K562 (cell line): ENCODE measurements around the gene LRRC61. TPM values are rescaled to one million over a fixed set of nuclear protein-coding genes. Genes with fewer than 3 reads are reported as not detected.

Experiments used
- HMG20A ChIP-seq: fragments of 450-650 bp; formaldehyde crosslinking; conservative IDR thresholded peaks from 2 replicates; pipeline ENCODE4 v1.4.0; 2020; ENCODE audit warnings: mild to moderate bottlenecking, mixed read lengths
- IRF9 ChIP-seq: fragments of 450-650 bp; IDR thresholded peaks from 2 replicates; pipeline ENCODE4 v1.6.1; 2016; ENCODE audit warnings: missing biosample characterization, missing genetic modification characterization
- NFIC ChIP-seq: fragments of 450-650 bp; IDR thresholded peaks from 2 replicates; pipeline ENCODE4 v1.6.1; 2017; ENCODE audit warnings: mild to moderate bottlenecking, inconsistent platforms
- NRF1 ChIP-seq, 2 experiments: fragments of 450-650 bp; IDR thresholded peaks in 1 of 2; conservative IDR thresholded peaks in 1 of 2; 2 replicates each; pipeline ENCODE4 v1.6.1; 2014; ENCODE audit warnings: mild to moderate bottlenecking in 2 of 2
- PTTG1 ChIP-seq: fragments of 450-650 bp; IDR thresholded peaks from 2 replicates; pipeline ENCODE4 v1.6.1; 2016; ENCODE audit warnings: low read depth, mild to moderate bottlenecking, missing genetic modification characterization, missing compliant biosample characterization
- SMARCE1 ChIP-seq: fragments of 450-650 bp; IDR thresholded peaks from 2 replicates; pipeline ENCODE4 v1.7.1; 2016; ENCODE audit warnings: mild to moderate bottlenecking
- TCF7 ChIP-seq: sonication (generic); IDR thresholded peaks from 2 replicates; pipeline ENCODE4 v1.6.1; 2016; ENCODE audit warnings: antibody characterized with exemption, borderline replicate concordance
- ZNF23 ChIP-seq: fragments of 250-450 bp; sonication (Bioruptor Pico); IDR thresholded peaks from 2 replicates; pipeline ENCODE4 v1.4.0; 2020; ENCODE audit warnings: mild to moderate bottlenecking
- ZNF239 ChIP-seq: fragments of 250-450 bp; sonication (Bioruptor Pico); IDR thresholded peaks from 2 replicates; pipeline ENCODE4 v1.4.0; 2020; ENCODE audit warnings: mild to moderate bottlenecking
- ZNF324 ChIP-seq: fragments of 250-450 bp; sonication (Bioruptor Pico); IDR thresholded peaks from 2 replicates; pipeline ENCODE4 v1.4.0; 2020; ENCODE audit warnings: mild to moderate bottlenecking
- polyA plus RNA-seq, 8 experiments: library from polyadenylated mRNA; depleted of rRNA in 4 of 8; stranded (reverse) in 5 of 8; unstranded in 3 of 8; fragments of >200 nt; fragmentation: Nextera tagmentation in 2 of 8; fragmentation: Illumina TruSeq in 1 of 8; extraction: Ambion mirVana in 2 of 8; extraction: Trizol in 1 of 8; gene quantifications; 2 replicates each; pipeline versions ENCODE4 v1.2.1 to v1.2.3, GENCODE V29; 2011 to 2014; ENCODE audit warnings: inconsistent platforms in 1 of 8, missing spikeins in 1 of 8
- total RNA-seq, 7 experiments: library from RNA; depleted of rRNA in 6 of 7; stranded (reverse); fragments of >200 nt in 6 of 7; fragmentation: Illumina TruSeq in 2 of 7; extraction: Trizol in 2 of 7; gene quantifications; 2 replicates each; pipeline versions ENCODE4 v1.2.1 to v1.2.3, GENCODE V29; 2011 to 2021; ENCODE audit warnings: low replicate concordance in 1 of 7
- TF ChIP-seq, protein P1 (sequence below), 2 experiments: fragments of 200-800 bp in 1 of 2; sonication (Bioruptor generic) in 1 of 2; sonication (generic) in 1 of 2; formaldehyde crosslinking in 1 of 2; IDR thresholded peaks in 1 of 2; conservative IDR thresholded peaks in 1 of 2; 2 replicates each; pipeline versions ENCODE4 v1.5.0 to v1.6.1; 2016 to 2020; ENCODE audit warnings: missing compliant biosample characterization in 1 of 2, missing genetic modification characterization in 1 of 2, missing genetic modification reagents in 1 of 2
- TF ChIP-seq, protein P2 (sequence below): IDR thresholded peaks from 2 replicates; pipeline ENCODE4 v1.6.1; 2014; ENCODE audit warnings: antibody characterized with exemption
- TF ChIP-seq, protein P3 (sequence below), 2 experiments: fragments of 450-650 bp; IDR thresholded peaks; 2 replicates each; pipeline ENCODE4 v1.6.1; 2016; ENCODE audit warnings: mild to moderate bottlenecking in 2 of 2, borderline replicate concordance in 1 of 2, low read depth in 1 of 2, moderate library complexity in 1 of 2

The LRRC61 gene
- total and polyA plus RNA-seq, 9 of the 15 experiments (the other 6 are each of a cell fraction or from before 2014, with no cell fraction given) = 1.3 to 55.2 (median 35.2) TPM

- TF ChIP-seq, protein P1, sequence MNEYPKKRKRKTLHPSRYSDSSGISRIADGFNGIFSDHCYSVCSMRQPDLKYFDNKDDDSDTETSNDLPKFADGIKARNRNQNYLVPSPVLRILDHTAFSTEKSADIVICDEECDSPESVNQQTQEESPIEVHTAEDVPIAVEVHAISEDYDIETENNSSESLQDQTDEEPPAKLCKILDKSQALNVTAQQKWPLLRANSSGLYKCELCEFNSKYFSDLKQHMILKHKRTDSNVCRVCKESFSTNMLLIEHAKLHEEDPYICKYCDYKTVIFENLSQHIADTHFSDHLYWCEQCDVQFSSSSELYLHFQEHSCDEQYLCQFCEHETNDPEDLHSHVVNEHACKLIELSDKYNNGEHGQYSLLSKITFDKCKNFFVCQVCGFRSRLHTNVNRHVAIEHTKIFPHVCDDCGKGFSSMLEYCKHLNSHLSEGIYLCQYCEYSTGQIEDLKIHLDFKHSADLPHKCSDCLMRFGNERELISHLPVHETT (CRISPR knock-in tag; conservative IDR thresholded peaks at IDR 0.05 in 1 of 2, IDR thresholded peaks at IDR 0.05 in 1 of 2) = peak in 1 of 2 experiments; percentile 90; a peak in 2 of 4 replicates
- TF ChIP-seq PTTG1 (peak; percentile 68), HMG20A (CRISPR knock-in tag) (peak; percentile 91), SMARCE1 (peak; percentile 80), ZNF239 (CRISPR knock-in tag) (peak; percentile 82), NFIC (peak; percentile 82), TCF7 (0 out of 2 replicates have a peak, but pooled peaks have one; percentile 69), NRF1 (conservative IDR thresholded peaks at IDR 0.05 in 1 of 2, IDR thresholded peaks at IDR 0.05 in 1 of 2) (peak; percentile 39 to 42), ZNF23 (CRISPR knock-in tag) (0 out of 2 replicates have a peak, but pooled peaks have one; percentile 40), ZNF324 (CRISPR knock-in tag) (0 out of 2 replicates have a peak, but pooled peaks have one; percentile 20), IRF9 (0 out of 2 replicates have a peak, but pooled peaks have one; percentile 26)
- TF ChIP-seq, protein P2, sequence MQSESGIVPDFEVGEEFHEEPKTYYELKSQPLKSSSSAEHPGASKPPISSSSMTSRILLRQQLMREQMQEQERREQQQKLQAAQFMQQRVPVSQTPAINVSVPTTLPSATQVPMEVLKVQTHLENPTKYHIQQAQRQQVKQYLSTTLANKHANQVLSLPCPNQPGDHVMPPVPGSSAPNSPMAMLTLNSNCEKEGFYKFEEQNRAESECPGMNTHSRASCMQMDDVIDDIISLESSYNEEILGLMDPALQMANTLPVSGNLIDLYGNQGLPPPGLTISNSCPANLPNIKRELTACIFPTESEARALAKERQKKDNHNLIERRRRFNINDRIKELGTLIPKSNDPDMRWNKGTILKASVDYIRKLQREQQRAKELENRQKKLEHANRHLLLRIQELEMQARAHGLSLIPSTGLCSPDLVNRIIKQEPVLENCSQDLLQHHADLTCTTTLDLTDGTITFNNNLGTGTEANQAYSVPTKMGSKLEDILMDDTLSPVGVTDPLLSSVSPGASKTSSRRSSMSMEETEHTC = peak; percentile 94
- TF ChIP-seq, protein P3, sequence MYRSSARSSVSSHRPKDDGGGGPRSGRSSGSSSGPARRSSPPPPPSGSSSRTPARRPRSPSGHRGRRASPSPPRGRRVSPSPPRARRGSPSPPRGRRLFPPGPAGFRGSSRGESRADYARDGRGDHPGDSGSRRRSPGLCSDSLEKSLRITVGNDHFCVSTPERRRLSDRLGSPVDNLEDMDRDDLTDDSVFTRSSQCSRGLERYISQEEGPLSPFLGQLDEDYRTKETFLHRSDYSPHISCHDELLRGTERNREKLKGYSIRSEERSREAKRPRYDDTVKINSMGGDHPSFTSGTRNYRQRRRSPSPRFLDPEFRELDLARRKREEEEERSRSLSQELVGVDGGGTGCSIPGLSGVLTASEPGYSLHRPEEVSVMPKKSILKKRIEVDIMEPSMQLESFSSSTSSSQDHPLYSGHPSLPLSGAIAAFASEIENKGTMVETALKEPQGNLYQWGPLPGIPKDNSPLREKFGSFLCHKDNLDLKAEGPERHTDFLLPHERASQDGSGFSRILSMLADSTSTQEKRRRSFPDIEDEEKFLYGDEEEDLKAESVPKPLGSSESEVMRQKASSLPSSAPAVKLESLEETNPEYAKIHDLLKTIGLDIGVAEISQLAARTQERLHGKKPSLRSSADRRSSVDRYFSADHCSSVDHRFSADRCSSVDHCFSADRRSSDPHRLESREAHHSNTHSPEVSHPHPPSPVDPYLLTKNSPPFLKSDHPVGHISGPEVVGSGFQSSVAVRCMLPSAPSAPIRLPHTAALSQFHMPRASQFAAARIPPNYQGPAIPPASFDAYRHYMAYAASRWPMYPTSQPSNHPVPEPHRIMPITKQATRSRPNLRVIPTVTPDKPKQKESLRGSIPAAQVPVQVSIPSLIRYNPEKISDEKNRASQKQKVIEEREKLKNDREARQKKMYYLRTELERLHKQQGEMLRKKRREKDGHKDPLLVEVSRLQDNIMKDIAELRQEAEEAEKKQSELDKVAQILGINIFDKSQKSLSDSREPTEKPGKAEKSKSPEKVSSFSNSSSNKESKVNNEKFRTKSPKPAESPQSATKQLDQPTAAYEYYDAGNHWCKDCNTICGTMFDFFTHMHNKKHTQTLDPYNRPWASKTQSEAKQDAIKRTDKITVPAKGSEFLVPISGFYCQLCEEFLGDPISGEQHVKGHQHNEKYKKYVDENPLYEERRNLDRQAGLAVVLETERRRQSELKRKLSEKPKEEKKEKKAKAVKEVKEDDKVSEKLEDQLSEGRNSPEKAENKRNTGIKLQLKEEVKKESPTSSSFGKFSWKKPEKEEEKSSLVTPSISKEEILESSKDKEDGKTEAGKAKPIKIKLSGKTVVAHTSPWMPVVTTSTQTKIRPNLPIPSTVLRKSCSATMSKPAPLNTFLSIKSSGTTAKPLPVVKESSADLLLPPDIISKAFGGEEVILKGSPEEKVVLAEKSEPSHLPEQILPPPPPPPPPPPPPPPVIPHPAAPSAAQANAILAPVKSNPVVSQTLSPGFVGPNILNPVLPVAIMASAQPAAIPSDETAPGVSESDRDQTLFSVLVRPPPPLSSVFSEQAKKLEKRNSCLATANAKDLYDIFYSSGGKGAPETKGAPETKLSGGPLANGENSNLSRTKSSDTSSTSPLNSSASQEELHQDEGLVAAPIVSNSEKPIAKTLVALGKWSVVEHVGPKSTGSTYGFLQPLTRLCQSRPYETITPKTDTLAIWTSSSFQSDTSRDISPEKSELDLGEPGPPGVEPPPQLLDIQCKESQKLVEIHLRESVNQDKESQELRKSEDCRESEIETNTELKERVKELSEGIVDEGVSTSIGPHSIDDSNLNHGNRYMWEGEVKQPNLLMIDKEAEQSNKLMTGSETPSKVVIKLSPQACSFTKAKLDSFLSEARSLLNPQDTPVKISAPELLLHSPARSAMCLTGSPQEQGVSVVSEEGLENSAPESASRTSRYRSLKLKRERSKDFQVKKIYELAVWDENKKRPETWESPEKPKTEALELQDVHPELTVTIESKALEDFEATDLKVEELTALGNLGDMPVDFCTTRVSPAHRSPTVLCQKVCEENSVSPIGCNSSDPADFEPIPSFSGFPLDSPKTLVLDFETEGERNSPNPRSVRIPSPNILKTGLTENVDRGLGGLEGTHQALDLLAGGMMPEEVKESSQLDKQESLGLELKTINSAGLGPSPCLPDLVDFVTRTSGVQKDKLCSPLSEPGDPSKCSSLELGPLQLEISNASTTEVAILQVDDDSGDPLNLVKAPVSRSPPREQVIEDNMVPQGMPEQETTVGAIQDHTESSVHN (IDR thresholded peaks at IDR 0.05; ENCODE audit: borderline replicate concordance in 1 of 2, low read depth in 1 of 2) = peak in 1 of 2 experiments; percentile 86; a peak in 2 of 4 replicates
Observed at GRCh38 chr7:150312649-150313366, 10.3 kb upstream of the LRRC61 start (continued).
